Endodermal cell (in vitro differentiated cells): Measurements from ENCODE around the gene PLXDC1. TPM values are rescaled to one million over a fixed set of nuclear protein-coding genes. Genes with fewer than 3 reads are reported as not detected.

Experiments
- DNase-seq: peaks from one replicate; pipeline ENCODE4 v3.0.0-alpha.2; 2017
- H3K27ac ChIP-seq: 2 replicates; pipeline ENCODE4 v1.5.1; 2013; ENCODE audit warnings: mild to moderate bottlenecking, low read depth, low read length, moderate library complexity
- H3K27me3 ChIP-seq: 2 replicates; pipeline ENCODE4 v1.6.1; 2013; ENCODE audit warnings: mild to moderate bottlenecking, low read length, moderate library complexity; ENCODE audit not compliant: insufficient read depth, control insufficient read depth, poor library complexity, severe bottlenecking
- H3K36me3 ChIP-seq: 2 replicates; pipeline ENCODE4 v1.7.0; 2013; ENCODE audit warnings: mild to moderate bottlenecking, low read length, moderate library complexity; ENCODE audit not compliant: control insufficient read depth, insufficient read depth
- H3K4me1 ChIP-seq: one replicate; pipeline ENCODE4 v1.7.0; 2013; ENCODE audit warnings: low read length; ENCODE audit not compliant: control insufficient read depth, insufficient read depth
- H3K4me3 ChIP-seq: 2 replicates; pipeline ENCODE4 v1.5.1; 2013; ENCODE audit warnings: mild to moderate bottlenecking, low read length, moderate library complexity
- H3K9ac ChIP-seq: 2 replicates; pipeline ENCODE4 v1.6.1; 2013; ENCODE audit warnings: mild to moderate bottlenecking, low read length, moderate library complexity; ENCODE audit not compliant: poor library complexity, severe bottlenecking; ENCODE audit errors: extremely low read depth
- H3K9me3 ChIP-seq: 2 replicates; pipeline ENCODE4 v1.6.1; 2013; ENCODE audit warnings: mild to moderate bottlenecking, low read length, moderate library complexity; ENCODE audit not compliant: control insufficient read depth
- H3K27ac Mint-ChIP-seq: 2 replicates; pipeline ENCODE4 v1.8.0; 2020; ENCODE audit warnings: mixed read lengths
- H3K27me3 Mint-ChIP-seq: 2 replicates; pipeline ENCODE4 v1.8.0; 2021; ENCODE audit warnings: mild to moderate bottlenecking, mixed read lengths; ENCODE audit not compliant: insufficient read depth
- H3K36me3 Mint-ChIP-seq: 2 replicates; pipeline ENCODE4 v1.8.0; 2020; ENCODE audit warnings: low read depth, mixed read lengths
- H3K4me1 Mint-ChIP-seq: 2 replicates; pipeline ENCODE4 v1.8.0; 2020; ENCODE audit warnings: mixed read lengths
- H3K4me3 Mint-ChIP-seq: 2 replicates; pipeline ENCODE4 v1.8.0; 2020; ENCODE audit warnings: mild to moderate bottlenecking, moderate library complexity, mixed read lengths
- H3K9me3 Mint-ChIP-seq: 2 replicates; pipeline ENCODE4 v1.8.0; 2020; ENCODE audit warnings: mild to moderate bottlenecking, mixed read lengths
- WGBS, 2 experiments: methylation state at CpG; one replicate each; pipeline versions ENCODE4 v1.1.5 to v1.1.7; 2013; ENCODE audit warnings: missing lambda C conversion rate in 2 of 2, mixed read lengths in 1 of 2; ENCODE audit not compliant: insufficient coverage in 1 of 2, insufficient read length in 1 of 2; 5-methylcytosine and 5-hydroxymethylcytosine counted together
- total RNA-seq, 2 donors: library from RNA; stranded (reverse); fragmentation: NEBNext Ultra II Directional in 1 of 2; extraction: Animal tissue kit (Norgen Biotek cat#: 25700) in 1 of 2; gene quantifications; 2 replicates in 1 of 2; 3 replicates in 1 of 2; pipeline ENCODE4 v1.2.1, GENCODE V29; 2021
- TF ChIP-seq, protein P1 (sequence below): fragments of 200-600 bp; sonication (generic); conservative IDR thresholded peaks from 2 replicates; pipeline ENCODE4 v1.5.0; 2021; ENCODE audit warnings: antibody characterized with exemption, mild to moderate bottlenecking

Gene PLXDC1
- total RNA-seq, 2 donors from 2014 or later, result 9.0 TPM

DNA sequence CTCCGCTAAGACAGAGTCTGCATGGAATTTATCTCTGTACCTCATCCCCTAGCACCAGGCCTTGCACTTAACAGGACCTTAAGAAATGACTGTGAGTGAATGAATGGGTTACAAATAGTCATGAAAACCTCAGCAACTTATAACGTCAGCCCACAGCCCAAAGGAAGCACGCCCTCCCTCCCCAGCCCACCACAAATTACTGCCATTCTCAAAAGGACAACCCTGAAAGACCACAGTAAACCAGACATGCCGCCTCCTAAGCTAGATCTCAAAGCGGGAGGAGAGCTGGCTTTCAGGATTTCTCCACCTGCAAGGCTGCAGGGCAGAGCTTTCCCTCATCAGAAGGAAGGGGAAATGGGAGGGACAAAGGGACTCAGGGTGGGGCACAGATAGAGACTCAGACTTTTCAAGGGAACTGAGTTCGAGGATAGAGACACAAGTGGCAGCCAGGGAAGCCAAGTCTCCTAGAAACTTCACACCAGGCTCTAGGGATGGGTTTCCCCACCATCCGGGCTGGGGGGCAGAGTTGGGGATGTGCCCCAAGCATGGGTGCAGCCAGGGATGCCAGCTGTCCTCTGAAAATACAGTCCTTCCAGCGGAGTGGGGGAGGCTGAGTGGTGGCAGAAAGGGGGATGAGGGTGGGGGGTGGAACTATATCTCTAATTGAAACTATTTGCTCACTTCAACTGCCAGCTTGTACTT is 56.7 kb downstream of the PLXDC1 start:
- no peak overlapping the region for H3K4me3 ChIP-seq
- Mint-ChIP-seq H3K4me1 (peaks cover 53% of the 10 kb centered on the region), H3K9me3 (no peaks in the 10 kb centered on the region), H3K27ac (no peak overlapping the region), H3K4me3 (no peak overlapping the region), H3K36me3 (no peaks in the 10 kb centered on the region), H3K27me3 (peaks cover 3% of the 10 kb centered on the region)
- TF ChIP-seq, protein P1, sequence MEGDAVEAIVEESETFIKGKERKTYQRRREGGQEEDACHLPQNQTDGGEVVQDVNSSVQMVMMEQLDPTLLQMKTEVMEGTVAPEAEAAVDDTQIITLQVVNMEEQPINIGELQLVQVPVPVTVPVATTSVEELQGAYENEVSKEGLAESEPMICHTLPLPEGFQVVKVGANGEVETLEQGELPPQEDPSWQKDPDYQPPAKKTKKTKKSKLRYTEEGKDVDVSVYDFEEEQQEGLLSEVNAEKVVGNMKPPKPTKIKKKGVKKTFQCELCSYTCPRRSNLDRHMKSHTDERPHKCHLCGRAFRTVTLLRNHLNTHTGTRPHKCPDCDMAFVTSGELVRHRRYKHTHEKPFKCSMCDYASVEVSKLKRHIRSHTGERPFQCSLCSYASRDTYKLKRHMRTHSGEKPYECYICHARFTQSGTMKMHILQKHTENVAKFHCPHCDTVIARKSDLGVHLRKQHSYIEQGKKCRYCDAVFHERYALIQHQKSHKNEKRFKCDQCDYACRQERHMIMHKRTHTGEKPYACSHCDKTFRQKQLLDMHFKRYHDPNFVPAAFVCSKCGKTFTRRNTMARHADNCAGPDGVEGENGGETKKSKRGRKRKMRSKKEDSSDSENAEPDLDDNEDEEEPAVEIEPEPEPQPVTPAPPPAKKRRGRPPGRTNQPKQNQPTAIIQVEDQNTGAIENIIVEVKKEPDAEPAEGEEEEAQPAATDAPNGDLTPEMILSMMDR, result no peak
- DNase-seq, result no peak
- no peaks in the 10 kb centered on the region for H3K9me3 ChIP-seq
- no peak overlapping the region for H3K9ac ChIP-seq
- no peaks in the 10 kb centered on the region for H3K27me3 ChIP-seq
- H3K4me1 ChIP-seq, result peaks cover 8% of the 10 kb centered on the region
- 90 to 100% methylated on average over 2 to 8 of the region's 8 CpGs for WGBS, 2 experiments
- no peak overlapping the region for H3K27ac ChIP-seq
- no peaks in the 10 kb centered on the region for H3K36me3 ChIP-seq

DNA sequence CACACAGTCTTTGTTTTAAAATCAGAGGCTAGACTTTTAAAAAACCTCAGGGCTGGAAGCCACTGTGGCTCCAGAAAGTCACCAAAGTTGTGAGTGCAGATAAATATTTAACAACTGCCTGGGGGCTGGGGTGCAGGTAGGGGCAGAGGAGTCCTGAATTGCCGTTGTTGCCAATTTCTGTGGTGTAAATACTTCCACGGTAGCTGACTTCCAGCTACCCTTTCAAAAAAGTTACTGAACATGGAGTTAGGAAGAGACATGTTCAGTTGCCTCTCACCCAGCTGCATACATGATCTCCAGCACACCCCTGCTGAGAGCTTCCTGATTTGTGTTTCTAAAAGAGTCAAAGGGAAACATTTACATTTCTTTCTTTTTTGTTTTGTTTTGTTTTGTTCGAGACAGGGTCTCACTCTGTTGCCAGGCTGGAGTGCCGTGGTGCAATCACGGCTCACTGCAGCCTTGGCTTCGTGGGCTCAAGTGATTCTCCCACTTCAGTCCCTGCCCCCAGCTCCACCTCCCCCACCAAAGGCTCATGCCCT is 58.7 kb downstream of the PLXDC1 start:
- peaks cover 36% of the 10 kb centered on the region for H3K4me1 Mint-ChIP-seq
- H3K27me3 ChIP-seq, result no peaks in the 10 kb centered on the region
- no peak overlapping the region for H3K27ac ChIP-seq
- H3K27ac Mint-ChIP-seq, result no peak overlapping the region
- H3K9ac ChIP-seq, result no peak overlapping the region
- no peaks in the 10 kb centered on the region for H3K36me3 Mint-ChIP-seq
- H3K36me3 ChIP-seq, result no peaks in the 10 kb centered on the region
- no peak for DNase-seq
- no peak overlapping the region for H3K4me3 ChIP-seq
- no peaks in the 10 kb centered on the region for H3K9me3 ChIP-seq
- no peaks in the 10 kb centered on the region for H3K9me3 Mint-ChIP-seq
- H3K4me1 ChIP-seq, result peaks cover 5% of the 10 kb centered on the region
- TF ChIP-seq, protein P1, result no peak
- 90 to 100% methylated on average over 2 to 6 of the region's 6 CpGs for WGBS, 2 experiments
- peaks cover 2% of the 10 kb centered on the region for H3K27me3 Mint-ChIP-seq
- no peak overlapping the region for H3K4me3 Mint-ChIP-seq

DNA sequence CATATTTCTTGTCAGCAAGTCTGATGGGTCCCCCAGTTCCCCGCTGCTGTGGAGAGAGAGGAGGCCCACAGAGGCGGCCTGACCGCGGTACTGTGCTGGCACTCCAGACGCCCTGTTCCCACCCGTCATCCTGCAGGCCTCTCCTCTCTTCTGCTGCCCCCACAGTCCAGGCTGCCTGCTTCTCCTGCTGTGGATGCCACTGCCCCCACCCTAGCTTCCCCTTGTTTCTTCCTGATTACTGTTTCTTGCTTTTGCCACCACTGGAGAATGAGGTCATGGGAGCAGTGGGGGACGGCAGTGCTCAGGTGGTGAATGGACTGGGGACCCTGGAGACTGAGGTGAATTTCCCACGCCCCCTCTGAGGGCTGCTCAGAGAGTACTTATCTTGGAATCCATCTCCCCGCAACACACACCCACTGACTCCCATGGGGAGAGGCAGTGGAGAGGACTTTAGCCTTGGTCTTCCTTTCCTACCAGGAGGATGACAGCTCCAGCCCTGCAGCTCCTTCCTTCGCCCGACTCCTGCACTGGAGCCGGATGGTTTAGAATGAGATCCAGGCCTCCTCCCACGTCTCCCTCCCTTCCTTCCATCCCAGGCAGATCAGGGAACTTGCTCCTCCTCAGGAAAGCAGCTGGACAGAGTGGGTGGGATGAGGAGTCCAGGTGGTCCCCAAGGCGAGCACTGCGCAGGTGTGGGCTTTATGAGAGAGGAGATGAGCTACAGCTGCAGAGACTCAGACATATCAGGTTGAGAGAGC is 60.4 kb downstream of the PLXDC1 start:
- Histone ChIP-seq H3K36me3 (no peaks in the 10 kb centered on the region), H3K9ac (no peak overlapping the region), H3K4me1 (no peaks in the 10 kb centered on the region), H3K9me3 (no peaks in the 10 kb centered on the region), H3K4me3 (no peak overlapping the region), H3K27me3 (no peaks in the 10 kb centered on the region), H3K27ac (no peak overlapping the region)
- DNase-seq, result no peak
- no peak overlapping the region for H3K4me3 Mint-ChIP-seq
- 90 to 94% methylated on average over 5 to 15 of the region's 15 CpGs for WGBS, 2 experiments
- no peak overlapping the region for H3K27ac Mint-ChIP-seq
- peaks cover 22% of the 10 kb centered on the region for H3K4me1 Mint-ChIP-seq
- TF ChIP-seq, protein P1, result no peak
- H3K36me3 Mint-ChIP-seq, result no peaks in the 10 kb centered on the region
- peaks cover 2% of the 10 kb centered on the region for H3K27me3 Mint-ChIP-seq
- H3K9me3 Mint-ChIP-seq, result no peaks in the 10 kb centered on the region
